DMS114 treated with DMSO at 0.1 percent for 48 hours (cell line): ENCODE results near the gene EFNA3.
A peak's percentile ranks its signal among the peaks of the same experiment; 100 is the strongest.

Source experiments
- DNase-seq: peaks from one replicate; lab custom pipeline; 2025; ENCODE audit not compliant: unreplicated experiment; lab: John Stamatoyannopoulos, UW

The EFNA3 gene

GRCh38 chr1:155066777-155067176 lies 11.9 kb upstream of the EFNA3 start:
- DNase-seq: no peak

- no peak for DNase-seq
Observed at GRCh38 chr1:155068599-155068998, 10.0 kb upstream of the EFNA3 start.

DNA sequence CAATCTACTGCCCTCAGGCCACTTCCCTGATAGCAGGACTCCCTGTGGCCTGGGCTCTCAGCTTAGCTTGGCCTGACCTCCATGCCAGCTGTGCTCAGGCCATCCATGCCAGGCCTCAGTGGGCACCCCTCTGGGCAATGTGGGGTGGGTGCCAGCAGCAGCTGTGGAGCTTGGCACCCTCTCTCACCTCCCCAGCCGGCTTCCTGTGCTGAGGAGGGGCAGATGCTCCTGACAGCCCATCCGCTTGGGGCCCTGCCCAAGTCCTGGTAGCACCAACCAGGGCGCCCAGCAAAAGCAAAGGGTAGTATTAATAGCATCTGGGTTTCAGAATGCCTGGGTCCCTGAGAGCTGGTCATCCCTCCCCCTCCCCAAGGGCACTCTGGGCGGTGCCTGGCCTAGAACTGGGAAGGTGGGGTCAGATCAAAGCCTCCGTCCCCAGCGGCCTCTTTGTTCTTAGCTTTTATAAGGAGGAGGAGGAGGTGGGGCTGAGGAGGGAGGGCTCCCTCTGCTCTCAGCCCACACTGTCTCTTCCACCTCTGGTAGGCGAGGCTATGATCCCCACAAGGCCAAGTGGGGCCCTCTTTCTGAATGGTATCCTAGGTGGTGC lies 9.0 kb upstream of the EFNA3 start:
- DNase-seq: no peak

DNA sequence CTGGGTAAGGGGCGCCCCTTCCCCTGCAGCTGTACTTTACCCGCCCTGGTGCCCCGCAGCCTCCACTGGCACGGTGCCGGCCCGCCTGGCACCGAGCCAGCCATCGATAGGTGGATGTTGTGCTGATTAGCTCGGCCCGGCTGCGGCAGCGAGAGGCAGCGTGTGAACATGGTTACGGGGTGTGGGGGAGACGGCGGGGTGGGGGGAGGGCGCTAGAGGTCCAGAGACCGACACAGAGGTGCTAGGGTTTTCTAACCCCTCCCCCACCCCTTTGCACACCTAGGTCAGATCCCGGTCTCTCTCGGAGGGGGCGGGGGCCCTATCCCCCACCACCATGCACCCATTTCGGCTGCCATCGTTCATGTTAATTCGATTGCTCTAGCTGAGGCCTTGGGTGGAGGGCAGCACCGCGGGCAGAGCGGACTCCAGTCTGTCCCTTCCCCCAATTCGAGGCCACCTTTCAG lies 8.4 kb upstream of the EFNA3 start:
- no peak for DNase-seq

DNA sequence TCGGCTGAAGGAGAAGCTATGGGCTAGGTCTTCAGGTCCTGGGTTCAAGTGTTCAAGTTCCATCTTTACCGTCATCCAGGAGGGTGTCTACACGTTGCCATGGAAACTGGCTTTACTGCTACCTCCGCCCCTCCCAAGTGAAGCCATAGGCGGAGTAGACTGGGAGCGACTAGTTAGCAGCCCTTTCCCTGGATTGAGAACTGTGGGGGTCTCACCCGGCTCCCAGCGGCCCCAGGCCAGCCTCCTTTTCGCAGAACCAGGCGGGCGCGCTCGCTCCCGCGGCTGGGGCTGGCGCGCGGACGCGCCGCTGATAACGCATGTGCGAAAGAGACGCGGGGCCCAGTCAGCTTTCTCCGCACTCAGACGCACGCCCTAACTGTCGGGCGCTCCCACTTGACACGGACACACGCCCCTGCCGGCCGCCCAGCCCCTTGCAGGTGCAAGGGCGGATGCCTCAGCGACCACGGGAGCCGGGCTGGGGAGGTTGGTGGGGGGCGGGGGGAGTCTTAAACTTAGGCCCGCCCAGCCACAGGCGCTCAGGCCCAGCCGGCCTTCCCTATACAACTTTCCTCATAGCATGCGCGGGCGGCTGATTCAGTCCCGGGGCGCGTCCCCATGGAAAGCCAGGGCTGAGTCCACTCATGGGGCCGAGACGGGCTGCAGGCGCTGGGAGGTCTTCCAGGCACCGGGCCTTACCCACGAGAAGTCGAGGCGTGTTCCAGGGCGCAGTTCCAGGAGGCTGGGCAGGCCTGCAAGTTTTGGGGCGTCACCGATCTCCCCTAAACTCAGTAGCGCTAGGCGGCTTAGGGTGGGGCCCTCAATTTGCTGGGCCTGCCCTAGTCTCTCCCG lies 7.7 kb upstream of the EFNA3 start:
- peak; percentile 83 for DNase-seq

- no peak for DNase-seq
Observed at GRCh38 chr1:155071701-155072100, 6.9 kb upstream of the EFNA3 start.

- no peak for DNase-seq
Observed at GRCh38 chr1:155072531-155073289, 5.9 kb upstream of the EFNA3 start.

DNA sequence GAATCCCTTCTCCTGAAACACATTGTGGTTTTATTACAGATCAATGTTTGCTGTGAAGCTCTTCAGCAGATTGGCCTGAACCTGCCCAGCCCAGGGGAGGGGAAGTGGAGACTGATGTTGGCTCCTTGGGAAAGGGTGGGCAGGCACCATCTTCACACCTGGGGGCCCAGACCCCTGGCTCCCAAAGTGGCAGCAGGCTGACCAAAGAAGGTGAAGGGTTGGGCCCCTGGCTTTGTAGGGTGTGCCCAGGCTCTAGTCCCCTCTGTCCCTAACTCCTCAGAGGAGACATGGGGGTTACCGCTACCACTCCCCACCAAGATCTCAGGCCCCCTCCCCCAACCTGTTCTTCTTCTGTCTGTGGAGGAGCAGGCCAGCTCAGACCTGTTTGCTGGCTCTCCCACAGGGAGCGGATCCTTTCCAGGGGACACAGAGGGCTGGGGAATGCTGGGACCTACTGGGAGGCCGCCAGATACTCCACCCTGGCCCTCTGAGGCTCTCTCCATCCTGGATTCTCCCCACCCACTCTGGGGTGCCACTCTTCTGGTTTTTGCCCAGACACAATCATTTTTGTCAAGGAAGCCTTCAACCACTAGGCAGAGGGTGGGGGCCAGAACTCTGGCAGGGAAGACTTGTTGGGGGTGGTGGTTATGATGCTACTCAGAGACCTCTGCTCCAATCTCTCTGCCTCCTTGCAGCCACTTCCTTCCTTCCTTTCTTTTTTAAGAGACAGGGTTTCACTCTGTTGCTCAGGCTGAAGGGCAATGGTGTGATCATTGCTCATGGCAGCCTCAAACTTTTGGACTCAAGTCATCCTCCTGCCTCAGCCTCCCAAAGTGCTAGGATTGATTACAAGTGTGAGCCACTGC lies 5.0 kb upstream of the EFNA3 start:
- DNase-seq: no peak

- no peak for DNase-seq
Observed at GRCh38 chr1:155075535-155075934, 3.1 kb upstream of the EFNA3 start.

DNA sequence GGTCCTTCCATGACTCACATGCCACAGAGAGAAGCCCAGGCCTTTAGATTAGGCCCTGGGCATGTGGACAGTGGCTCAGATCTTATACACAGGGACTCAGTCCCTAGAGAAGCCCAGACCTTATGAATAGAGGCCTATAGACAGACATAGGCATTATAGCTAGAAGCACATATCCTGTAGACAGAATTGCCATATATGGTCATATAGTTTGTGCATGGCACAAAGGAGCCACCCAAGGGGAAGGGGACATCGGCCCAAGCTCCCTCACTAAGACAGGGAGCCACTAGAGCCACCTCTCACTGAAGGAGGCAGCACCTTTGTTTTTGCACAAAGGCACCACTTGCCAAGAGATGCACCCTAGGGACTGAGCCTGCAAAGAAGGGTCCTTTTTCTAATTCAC lies 2.3 kb upstream of the EFNA3 start:
- no peak for DNase-seq

GRCh38 chr1:155077346-155077745 lies 1.3 kb upstream of the EFNA3 start:
- DNase-seq: no peak

GRCh38 chr1:155077758-155078445 lies 735 bp upstream of the EFNA3 start:
- DNase-seq: no peak

- DNase-seq: no peak
Observed at GRCh38 chr1:155079210-155079486, 511 bp downstream of the EFNA3 start.

DNA sequence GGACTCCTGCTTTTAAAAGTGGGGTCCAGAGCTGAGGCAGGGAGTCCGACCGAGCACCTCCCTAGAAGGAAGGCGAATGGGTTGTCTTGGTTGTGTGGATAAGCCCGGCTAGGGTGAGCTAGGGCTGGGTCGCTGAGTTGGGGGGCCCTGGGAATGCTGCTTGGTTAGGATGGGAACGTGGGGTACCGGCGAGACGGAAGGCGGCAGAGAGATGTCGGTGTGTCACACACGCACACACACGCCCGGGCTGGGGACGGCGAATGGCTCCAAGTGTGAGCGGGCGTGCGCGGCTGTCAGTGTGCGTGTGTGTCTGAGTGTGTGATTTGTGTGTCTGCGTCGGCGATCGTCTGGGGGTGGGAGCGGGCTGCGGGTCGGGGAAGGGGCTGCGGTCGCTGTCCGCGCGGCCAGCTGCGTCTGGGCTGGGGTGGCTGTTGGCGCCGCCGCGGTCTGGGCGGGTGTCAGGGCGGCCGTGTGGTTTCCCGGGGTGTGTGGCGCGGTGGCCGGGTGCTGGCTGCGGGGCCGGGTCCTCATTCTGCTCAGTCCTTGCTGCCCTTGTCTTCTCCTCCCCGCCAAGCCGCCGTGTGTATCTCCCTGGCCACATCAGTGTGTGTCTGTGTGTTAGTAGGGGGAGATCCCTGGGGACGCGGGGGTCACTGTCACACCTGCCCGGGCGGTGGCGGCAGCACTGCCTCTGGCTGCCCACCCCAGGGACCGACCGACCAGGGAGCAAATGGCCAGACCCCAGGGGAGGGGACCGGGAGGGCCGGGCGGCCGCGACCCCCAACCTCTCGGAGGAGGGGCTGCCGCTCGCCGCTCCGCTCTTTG lies 1.1 kb downstream of the EFNA3 start:
- DNase-seq: no peak

- no peak for DNase-seq
Observed at GRCh38 chr1:155080312-155081228, 1.9 kb downstream of the EFNA3 start.

DNA sequence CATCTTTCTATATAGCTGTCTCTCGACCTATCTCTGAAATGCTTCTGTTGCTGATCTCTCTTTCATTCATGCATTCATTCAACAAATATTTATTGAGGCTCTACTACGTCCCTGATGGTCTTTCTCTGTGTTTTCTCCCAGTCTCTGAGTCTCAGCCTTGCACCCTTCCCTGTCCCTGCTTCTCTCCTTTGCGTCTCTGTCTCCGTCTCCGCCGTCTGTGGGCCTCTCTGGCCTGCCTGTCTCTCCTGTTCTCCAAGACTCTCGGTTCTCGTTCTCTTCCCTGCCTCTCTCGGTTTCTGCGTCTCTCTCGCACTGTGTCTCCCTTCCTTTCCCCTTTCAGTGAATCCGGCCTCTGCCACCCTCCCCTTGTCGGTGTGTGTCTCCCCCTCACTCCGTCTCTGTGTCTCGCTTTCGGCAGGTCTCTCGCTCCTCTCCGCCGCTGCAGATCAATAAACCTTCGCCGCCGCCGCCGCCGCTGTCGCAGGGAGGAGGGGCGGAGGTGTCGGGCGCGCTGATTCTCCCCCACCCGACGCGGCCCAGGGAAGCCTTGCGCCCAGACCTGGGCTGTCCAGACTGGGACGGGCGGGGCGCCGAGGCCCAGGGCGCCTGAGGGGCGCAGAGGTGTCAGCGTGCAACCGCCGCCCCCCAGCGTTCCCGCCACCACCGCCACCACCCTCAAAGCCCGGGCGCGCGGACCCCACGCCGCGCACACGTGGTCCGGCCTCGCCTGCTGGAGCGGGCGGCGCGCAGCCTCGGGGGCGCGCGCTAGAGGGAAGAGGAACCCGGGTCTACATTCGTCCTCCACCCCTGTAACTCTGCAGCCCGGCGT lies 3.0 kb downstream of the EFNA3 start:
- no peak for DNase-seq

GRCh38 chr1:155082301-155083051 lies 3.8 kb downstream of the EFNA3 start:
- no peak for DNase-seq
